Neuronal stem cell (in vitro differentiated cells): ENCODE data around the gene TRIM69.

ENCODE experiments used
- DNase-seq: peaks from one replicate; pipeline ENCODE4 v3.0.0-alpha.2; 2013; ENCODE audit warnings: low spot score
- H2AFZ ChIP-seq: one replicate; pipeline ENCODE4 v1.6.1; 2013; ENCODE audit warnings: mild to moderate bottlenecking, low read length, inconsistent platforms
- H2AK5ac ChIP-seq: 2 replicates; pipeline ENCODE4 v1.6.1; 2013; ENCODE audit warnings: low read depth, mild to moderate bottlenecking, inconsistent platforms, low read length, moderate library complexity, mixed read lengths
- H2BK120ac ChIP-seq: 2 replicates; pipeline ENCODE4 v1.6.1; 2013; ENCODE audit warnings: low read depth, mild to moderate bottlenecking, inconsistent platforms, low read length, moderate library complexity, mixed read lengths
- H2BK12ac ChIP-seq: one replicate; pipeline ENCODE4 v1.6.1; 2013; ENCODE audit warnings: low read length, inconsistent platforms
- H2BK15ac ChIP-seq: 2 replicates; pipeline ENCODE4 v1.6.1; 2013; ENCODE audit warnings: mild to moderate bottlenecking, low read length, inconsistent platforms, mixed read lengths
- H2BK5ac ChIP-seq: one replicate; pipeline ENCODE4 v1.6.1; 2013; ENCODE audit warnings: inconsistent platforms, mild to moderate bottlenecking, low read length, moderate library complexity
- H3K14ac ChIP-seq: one replicate; pipeline ENCODE4 v1.6.1; 2013; ENCODE audit warnings: low read length, inconsistent platforms
- H3K18ac ChIP-seq: 2 replicates; pipeline ENCODE4 v1.6.1; 2013; ENCODE audit warnings: low read length, inconsistent platforms
- H3K23ac ChIP-seq: 2 replicates; pipeline ENCODE4 v1.6.1; 2013; ENCODE audit warnings: low read depth, mild to moderate bottlenecking, mixed read lengths, low read length, inconsistent platforms; ENCODE audit not compliant: poor library complexity
- H3K27ac ChIP-seq: replicated peaks from 3 replicates; pipeline ENCODE4 v1.5.1; 2013; ENCODE audit warnings: low read length, inconsistent platforms
- H3K27me3 ChIP-seq, 3 experiments: 2 replicates each; pipeline ENCODE4 v1.6.1; 2013; ENCODE audit warnings: low read length in 3 of 3, mild to moderate bottlenecking in 2 of 3, inconsistent platforms in 1 of 3, low read depth in 1 of 3, mixed read lengths in 1 of 3, moderate library complexity in 1 of 3; ENCODE audit not compliant: control insufficient read depth in 3 of 3, insufficient read depth in 3 of 3
- H3K36me3 ChIP-seq, 2 donors: replicated peaks in 1 of 2; 2 replicates each; pipeline ENCODE4 v1.6.1; 2013; ENCODE audit warnings: low read length in 2 of 2; ENCODE audit not compliant: control insufficient read depth in 2 of 2, insufficient read depth in 2 of 2
- H3K4ac ChIP-seq: 2 replicates; pipeline ENCODE4 v1.6.1; 2013; ENCODE audit warnings: inconsistent platforms, mild to moderate bottlenecking, low read length, moderate library complexity
- H3K4me1 ChIP-seq, 2 donors: 1 replicate in 1 of 2; 2 replicates in 1 of 2; pipeline ENCODE4 v1.6.1; 2013; ENCODE audit warnings: low read length in 2 of 2, low read depth in 1 of 2; ENCODE audit not compliant: control insufficient read depth in 2 of 2, insufficient read depth in 1 of 2
- H3K4me2 ChIP-seq: one replicate; pipeline ENCODE4 v1.6.1; 2013; ENCODE audit warnings: mild to moderate bottlenecking, low read length, inconsistent platforms; ENCODE audit not compliant: insufficient read depth, poor library complexity, severe bottlenecking
- H3K4me3 ChIP-seq, 2 donors: 2 replicates each; pipeline ENCODE4 v1.5.1; 2013; ENCODE audit warnings: low read length in 2 of 2, mild to moderate bottlenecking in 2 of 2, inconsistent platforms in 1 of 2, moderate library complexity in 1 of 2
- H3K79me1 ChIP-seq: one replicate; pipeline ENCODE4 v1.6.1; 2013; ENCODE audit warnings: low read depth, mild to moderate bottlenecking, inconsistent platforms, low read length, moderate library complexity
- H3K9ac ChIP-seq: one replicate; pipeline ENCODE4 v1.6.1; 2013; ENCODE audit warnings: mild to moderate bottlenecking, low read depth, low read length, inconsistent platforms; ENCODE audit not compliant: poor library complexity
- H3K9me3 ChIP-seq, 2 donors: replicated peaks in 1 of 2; 2 replicates each; pipeline versions ENCODE3 to v1.6.1; 2013; ENCODE audit warnings: low read length in 2 of 2, mild to moderate bottlenecking in 2 of 2, inconsistent platforms in 1 of 2, low read depth in 1 of 2, mixed read lengths in 1 of 2, moderate library complexity in 1 of 2; ENCODE audit not compliant: control insufficient read depth in 2 of 2, insufficient read depth in 1 of 2
- H4K8ac ChIP-seq: one replicate; pipeline ENCODE4 v1.6.1; 2013; ENCODE audit warnings: low read depth, mild to moderate bottlenecking, inconsistent platforms, low read length, moderate library complexity
- H4K91ac ChIP-seq: one replicate; pipeline ENCODE4 v1.6.1; 2013; ENCODE audit warnings: low read length, low read depth, mild to moderate bottlenecking, inconsistent platforms; ENCODE audit not compliant: poor library complexity
- WGBS, 2 donors: extraction: QIAGEN DNeasy Blood & Tissue Kit; methylation state at CpG; one replicate each; pipeline ENCODE4 v1.1.7; 2013; ENCODE audit warnings: missing lambda C conversion rate in 2 of 2, mixed read lengths in 1 of 2; ENCODE audit not compliant: insufficient read length in 2 of 2, insufficient replicate concordance in 1 of 2; ENCODE audit errors: extremely low coverage in 2 of 2; 5-methylcytosine and 5-hydroxymethylcytosine counted together

TRIM69 gene

DNA sequence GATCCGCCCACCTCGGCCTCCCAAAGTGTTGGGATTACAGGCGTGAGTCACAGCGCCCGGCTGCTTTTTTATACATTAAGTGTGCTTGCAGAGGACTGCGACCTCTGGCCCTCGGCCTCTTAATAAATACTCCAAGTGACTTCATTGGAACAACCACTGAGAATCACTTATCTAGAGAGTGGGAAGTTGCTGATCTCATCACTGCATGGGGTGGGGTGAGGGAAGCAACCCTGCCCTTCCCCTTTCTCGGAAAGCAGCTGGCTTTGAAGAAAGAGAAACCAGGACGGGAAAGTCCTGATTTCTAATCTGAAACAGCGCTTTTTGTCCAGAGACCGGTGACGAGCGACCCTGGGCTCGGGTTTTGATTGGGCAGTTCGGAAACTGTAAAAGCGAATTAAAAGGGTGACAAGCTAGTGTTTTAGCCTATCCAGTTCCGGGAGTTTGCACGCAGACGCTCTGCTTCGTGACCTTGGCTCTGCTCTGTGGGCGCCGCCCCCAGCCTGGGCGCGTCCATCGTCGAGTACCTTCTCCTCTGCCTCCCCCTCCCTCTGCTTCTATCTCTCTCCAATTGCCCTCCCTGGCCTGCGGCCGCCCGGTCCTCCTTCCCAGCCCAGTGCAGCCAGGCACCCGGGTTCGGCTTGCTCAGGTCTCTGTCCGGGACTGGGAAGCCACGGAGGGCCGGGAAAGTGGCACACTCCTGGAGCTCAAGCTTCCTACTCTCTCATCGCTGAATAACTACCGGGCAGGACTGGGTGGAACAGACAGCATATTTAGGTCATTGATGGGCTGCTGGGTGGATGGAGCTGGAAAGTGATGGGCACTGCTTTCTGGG is 7.5 kb upstream of the TRIM69 start:
- Histone ChIP-seq H3K9me3 (no peaks in the 10 kb centered on the region), H4K8ac (no peak overlapping the region), H2BK5ac (peak overlapping the region; percentile 10), H3K27me3 (peaks cover 0 to 7% (median 2%) of the 10 kb centered on the region in 3 experiments), H3K27ac (no peak overlapping the region), H3K18ac (peak overlapping the region; percentile 55), H4K91ac (no peak overlapping the region), H2BK15ac (no peak overlapping the region), H3K79me1 (no peaks in the 10 kb centered on the region), H2BK120ac (peak overlapping the region; percentile 68), H3K4me2 (peak overlapping the region; percentile 95), H2AK5ac (no peak overlapping the region), H3K14ac (peak overlapping the region; percentile 3), H3K4me3 (peak overlapping the region; percentile 56 to 80), H2BK12ac (no peak overlapping the region), H3K36me3 (peaks cover 0 to 14% of the 10 kb centered on the region in 2 donors), H3K9ac (peak overlapping the region; percentile 85), H2AFZ (peak overlapping the region; percentile 83), H3K4me1 (peaks cover 2 to 4% of the 10 kb centered on the region in 2 donors), H3K23ac (peak overlapping the region; percentile 66), H3K4ac (no peak overlapping the region)
- no CpG with 5 or more reads among the region's 36 CpGs for WGBS, 2 donors
- DNase-seq: peak; percentile 75

DNA sequence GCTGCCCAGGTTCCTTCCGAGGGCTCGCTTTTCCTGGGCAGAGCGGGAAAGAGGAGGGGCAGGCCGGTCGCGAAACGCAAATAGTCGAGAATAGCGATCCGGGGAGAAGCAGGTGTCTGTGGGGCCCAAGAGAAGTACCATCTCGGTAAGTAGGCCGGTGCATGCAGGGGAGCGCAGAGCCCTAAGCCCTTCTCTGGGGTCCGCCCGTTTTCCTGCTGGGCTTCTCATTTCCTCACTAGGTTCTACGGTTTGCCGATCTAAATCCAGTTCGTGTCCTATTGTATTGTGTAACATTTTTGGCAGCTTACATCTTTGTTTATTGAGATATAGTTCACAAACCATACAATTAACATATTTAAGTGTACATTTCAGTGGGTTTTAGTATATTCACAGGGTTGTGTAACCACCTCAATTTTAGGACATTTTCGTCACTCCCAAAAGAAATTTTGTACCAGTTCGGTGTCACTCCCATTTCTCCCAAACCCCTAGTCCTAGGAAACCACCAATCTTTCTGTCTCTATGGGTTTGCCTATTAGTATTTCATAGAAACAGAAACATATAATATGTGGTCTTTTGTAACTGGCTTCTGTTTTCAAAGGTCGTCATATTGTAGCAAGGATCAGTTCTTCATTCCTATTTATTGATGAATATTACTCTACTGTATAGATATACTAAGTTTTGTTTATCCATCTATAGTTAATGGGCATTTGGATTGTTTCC is 6.8 kb upstream of the TRIM69 start:
- Histone ChIP-seq H3K9ac (peak overlapping the region; percentile 85), H3K4ac (no peak overlapping the region), H2AK5ac (no peak overlapping the region), H3K27me3 (peaks cover 0 to 7% (median 2%) of the 10 kb centered on the region in 3 experiments), H3K27ac (no peak overlapping the region), H2BK120ac (peak overlapping the region; percentile 68), H2AFZ (peak overlapping the region; percentile 83), H3K14ac (peak overlapping the region; percentile 3), H3K4me1 (peaks cover 2 to 4% of the 10 kb centered on the region in 2 donors), H3K4me3 (peak overlapping the region; percentile 56 to 80), H3K9me3 (no peaks in the 10 kb centered on the region), H3K23ac (peak overlapping the region; percentile 66), H4K8ac (no peak overlapping the region), H3K18ac (peak overlapping the region; percentile 55), H2BK12ac (no peak overlapping the region), H2BK5ac (peak overlapping the region; percentile 10), H4K91ac (no peak overlapping the region), H3K4me2 (peak overlapping the region; percentile 95), H3K36me3 (peaks cover 0 to 14% of the 10 kb centered on the region in 2 donors), H3K79me1 (no peaks in the 10 kb centered on the region), H2BK15ac (no peak overlapping the region)
- DNase-seq: no peak
- WGBS, 2 donors: no CpG with 5 or more reads among the region's 21 CpGs

DNA sequence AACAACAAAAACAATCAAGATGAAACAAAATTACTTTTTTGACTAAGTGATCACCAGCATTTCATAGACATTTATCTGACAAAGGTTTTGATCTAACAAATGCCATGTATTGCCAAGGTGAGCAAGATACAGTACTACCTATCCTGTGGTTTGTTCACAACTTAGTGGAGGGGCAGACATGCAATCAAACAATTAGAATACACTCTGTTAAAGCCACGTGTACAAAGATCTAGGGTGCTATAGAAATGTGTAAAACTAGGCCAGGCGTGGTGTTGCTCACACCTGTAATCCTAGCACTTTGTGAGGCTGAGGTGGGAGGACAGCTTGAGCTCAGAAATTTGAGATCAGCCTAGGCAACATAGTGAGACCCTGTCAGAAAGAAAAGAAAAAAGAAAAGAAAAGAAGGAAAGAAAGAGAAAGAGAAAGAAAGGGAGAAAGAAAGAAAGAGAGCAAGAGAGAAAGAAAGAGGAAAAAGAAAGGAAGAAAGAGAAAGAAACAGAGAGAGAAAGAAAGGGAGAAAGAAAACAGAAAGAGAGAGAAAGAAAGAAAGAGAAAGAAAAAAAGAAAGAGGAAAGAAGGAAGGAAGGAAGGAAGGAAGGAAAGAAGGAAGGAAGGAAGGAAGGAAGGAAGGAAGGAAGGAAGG is 1.4 kb upstream of the TRIM69 start:
- Histone ChIP-seq H3K14ac (no peak overlapping the region), H2BK12ac (no peak overlapping the region), H3K27me3 (no peaks in the 10 kb centered on the region), H3K18ac (no peak overlapping the region), H4K91ac (no peak overlapping the region), H3K9me3 (no peaks in the 10 kb centered on the region), H2AK5ac (no peak overlapping the region), H2BK5ac (no peak overlapping the region), H2BK120ac (no peak overlapping the region), H3K4ac (no peak overlapping the region), H3K4me1 (no peaks in the 10 kb centered on the region), H3K9ac (no peak overlapping the region), H3K79me1 (no peaks in the 10 kb centered on the region), H3K23ac (no peak overlapping the region), H3K36me3 (peaks cover 0 to 14% of the 10 kb centered on the region in 2 donors), H3K4me2 (no peak overlapping the region), H2AFZ (no peak overlapping the region), H3K27ac (no peak overlapping the region), H4K8ac (no peak overlapping the region), H2BK15ac (no peak overlapping the region), H3K4me3 (no peak overlapping the region)
- no CpG with 5 or more reads among the region's 2 CpGs for WGBS, 2 donors
- DNase-seq: no peak
